HL-60/S4 treated with retinoic acid at 250 ng/mL for 4 days and 3 days (cell line): ENCODE results near the gene CUX1.
"Not testable (repeated sequence)": the region's sequence is repeated elsewhere in the genome, so short reads cannot be mapped to it uniquely, and the experiment has no call there.

Source experiments
- in situ Hi-C: fragments of 300-500 bp; cut with MboI; formaldehyde crosslinking; loops from 2 replicates; pipeline ENCODE4 v1.7.0; 2022; ENCODE audit warnings: low sequenced_read_pairs

Gene CUX1

GRCh38 chr7:102119213-102119651 is 301.8 kb downstream of the CUX1 start:
- in situ Hi-C loops = no loop called here

GRCh38 chr7:102119925-102120324 is 302.5 kb downstream of the CUX1 start:
- in situ Hi-C loops = no loop called here

DNA sequence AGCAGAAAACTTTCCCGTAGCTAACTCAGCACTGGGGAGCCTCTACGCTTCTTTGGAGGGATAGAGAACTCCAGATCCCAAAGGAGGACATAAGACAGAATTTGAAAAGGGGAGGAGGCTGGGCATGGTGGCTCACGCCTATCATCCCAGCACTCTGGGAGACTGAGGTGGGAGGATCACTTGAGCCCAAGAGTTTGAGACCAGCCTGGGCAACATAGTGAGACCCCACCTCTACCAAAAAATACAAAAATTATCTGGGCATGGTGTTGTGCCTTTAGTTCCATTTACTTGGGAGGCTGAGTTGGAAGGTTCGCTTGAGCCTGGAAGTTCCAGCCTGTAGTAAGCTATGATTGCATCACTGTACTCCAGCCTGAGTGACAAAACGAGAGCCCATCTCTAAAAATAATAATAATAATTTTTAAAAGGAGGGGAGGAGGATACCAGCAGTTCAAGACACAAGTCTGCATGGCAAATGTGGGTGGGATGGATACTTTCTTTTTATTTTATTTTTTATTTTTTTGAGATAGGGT is 303.3 kb downstream of the CUX1 start:
- in situ Hi-C loops = no loop called here

DNA sequence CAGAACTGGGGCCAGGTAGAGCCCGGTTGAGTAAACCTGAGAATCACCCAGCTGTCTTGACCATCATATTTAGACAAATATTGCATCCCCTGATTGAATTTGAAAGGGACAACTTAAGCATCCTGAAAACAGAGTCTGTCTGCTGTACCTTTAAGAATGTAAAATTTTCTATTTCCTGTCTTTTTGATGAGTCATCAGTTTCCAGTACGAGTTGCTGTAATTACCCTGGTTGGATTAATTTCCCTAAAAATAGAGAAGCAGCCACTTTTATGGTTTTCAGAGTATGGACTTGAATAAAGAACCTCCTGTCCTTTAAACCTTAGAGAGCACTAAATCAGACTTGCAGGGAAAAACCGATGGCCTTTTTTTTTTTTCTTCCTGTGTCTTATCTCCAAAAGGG is 304.6 kb downstream of the CUX1 start:
- in situ Hi-C loops = no loop called here

GRCh38 chr7:102125127-102125596 is 307.7 kb downstream of the CUX1 start:
- in situ Hi-C loops = no loop called here

DNA sequence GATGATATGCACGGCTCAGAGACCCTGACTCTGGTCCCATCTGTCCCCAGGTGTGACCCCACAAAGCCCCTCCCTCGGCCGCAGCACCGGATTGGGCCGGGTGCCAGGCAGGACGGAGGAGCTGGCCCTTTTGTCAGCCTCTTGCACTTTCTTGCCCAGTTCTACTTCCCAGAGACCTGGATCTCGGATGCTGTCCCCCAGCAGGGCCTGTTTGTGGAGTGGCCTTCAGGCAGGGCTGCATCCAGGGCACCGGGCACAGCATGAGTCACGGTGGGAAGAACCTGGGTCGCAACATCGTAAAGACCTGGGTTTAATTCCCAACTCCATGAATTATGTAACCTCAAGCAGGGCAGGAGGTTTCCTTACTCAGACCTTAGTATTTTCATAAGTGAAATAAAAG is 310.9 kb downstream of the CUX1 start:
- in situ Hi-C loops = no loop called here

DNA sequence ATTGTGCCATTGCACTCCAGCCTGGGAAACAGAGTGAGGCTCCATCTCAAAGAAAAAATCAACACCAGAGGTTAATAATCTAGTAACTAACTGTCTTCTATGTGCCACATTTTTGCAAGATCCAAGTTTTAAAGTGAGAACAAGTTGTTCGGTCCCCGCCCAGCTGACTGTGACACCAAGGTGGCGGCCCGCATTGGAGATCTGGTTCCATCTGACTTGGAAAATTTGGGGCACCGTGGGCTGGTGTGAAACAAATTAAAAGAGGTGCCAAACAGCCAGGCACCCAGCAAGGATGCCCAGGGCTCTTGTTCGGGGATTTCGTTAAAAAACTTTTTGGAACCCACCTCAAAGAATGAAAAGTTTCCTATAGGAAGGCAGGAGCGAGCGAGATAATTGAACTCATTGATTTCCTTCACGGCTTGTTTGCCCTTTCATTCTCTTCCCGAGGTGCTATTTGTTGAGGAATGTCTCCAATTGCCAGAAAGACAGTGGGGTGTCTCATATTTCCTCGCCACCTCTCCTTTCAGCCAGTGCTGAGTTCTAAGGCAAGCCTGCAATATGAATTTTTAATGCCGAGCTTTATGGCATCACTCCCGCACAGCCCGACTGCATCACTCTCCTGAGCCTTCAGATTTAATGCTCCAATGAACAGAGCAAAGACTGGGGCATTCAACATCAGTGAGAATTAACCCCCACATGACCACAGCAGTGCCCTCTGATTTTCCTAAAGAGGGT is 312.4 kb downstream of the CUX1 start:
- in situ Hi-C loops = no loop called here

DNA sequence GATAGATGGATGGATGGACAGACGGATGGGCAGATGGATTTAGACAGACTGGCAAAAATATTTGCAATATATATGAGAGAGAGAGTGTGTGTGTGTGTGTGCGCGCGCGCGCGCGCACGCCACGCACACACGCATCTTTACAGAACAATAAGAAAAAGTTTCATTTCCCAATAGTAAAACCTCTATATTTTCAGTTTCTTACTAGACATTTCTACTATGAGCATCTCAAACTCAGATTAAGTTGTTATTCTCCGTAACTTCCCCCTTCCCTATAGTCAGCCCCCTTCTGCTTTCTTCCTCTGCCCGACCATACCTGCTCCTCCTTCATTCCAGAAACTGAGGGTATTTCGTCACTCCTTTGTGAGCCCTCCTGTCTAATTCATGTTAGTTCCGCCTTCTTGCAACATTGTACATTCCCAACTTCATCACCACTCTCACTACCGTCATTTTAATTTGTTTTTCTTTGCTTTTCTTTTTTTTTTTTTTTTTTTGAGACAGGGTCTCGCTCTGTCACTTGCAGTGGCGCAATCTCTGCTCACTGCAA is 314.9 kb downstream of the CUX1 start:
- in situ Hi-C loops = no loop called here

- in situ Hi-C loops = no loop called here
Observed at GRCh38 chr7:102138676-102139075, 321.2 kb downstream of the CUX1 start.

GRCh38 chr7:102140952-102141370 is 323.5 kb downstream of the CUX1 start:
- in situ Hi-C loops = no loop called here

GRCh38 chr7:102142433-102142832 is 325.0 kb downstream of the CUX1 start:
- in situ Hi-C loops = not testable (repeated sequence)

GRCh38 chr7:102146122-102146521 is 328.7 kb downstream of the CUX1 start:
- in situ Hi-C loops = no loop called here

- in situ Hi-C loops = no loop called here
Observed at GRCh38 chr7:102147008-102147407, 329.6 kb downstream of the CUX1 start.

DNA sequence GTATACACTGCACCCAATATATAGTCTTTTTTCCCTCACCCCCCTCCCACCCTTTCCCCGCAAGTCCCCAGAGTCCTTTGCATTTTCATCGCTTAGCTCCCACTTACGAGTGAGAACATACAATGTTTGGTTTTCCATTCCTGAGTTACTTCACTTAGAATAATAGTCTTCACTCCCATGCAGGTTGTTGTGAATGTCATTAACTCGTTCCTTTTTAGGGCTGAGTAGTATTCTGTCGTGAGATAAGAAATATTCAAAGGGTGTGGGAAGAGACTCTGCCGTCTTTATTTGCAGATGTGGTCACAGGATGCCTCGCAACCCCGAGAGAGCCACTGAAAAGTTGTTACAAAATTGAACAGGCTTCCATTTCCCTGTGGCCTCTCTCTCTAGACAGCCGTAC is 331.4 kb downstream of the CUX1 start:
- in situ Hi-C loops = no loop called here

DNA sequence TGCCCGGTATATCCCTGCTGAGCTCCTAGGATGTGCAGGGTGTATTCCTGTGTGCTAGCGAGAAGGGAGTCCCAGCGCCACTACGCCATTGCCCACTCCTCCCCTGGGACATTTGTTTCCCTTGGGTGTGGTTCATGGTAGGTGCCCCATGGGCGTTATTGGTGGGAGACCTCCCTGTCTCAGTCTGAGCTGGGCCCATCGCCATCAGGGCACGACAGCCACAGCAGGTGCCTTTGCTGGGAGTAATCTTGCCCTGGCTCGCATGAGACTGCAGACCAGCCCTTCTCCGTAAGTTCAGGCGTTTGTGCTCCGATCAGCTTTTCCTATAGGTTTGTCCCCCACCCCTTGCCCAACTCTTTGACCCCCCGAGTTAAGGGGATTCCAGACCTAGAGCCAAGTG is 332.0 kb downstream of the CUX1 start:
- in situ Hi-C loops = no loop called here

GRCh38 chr7:102150266-102150665 is 332.8 kb downstream of the CUX1 start:
- in situ Hi-C loops = no loop called here

GRCh38 chr7:102152672-102153598 is 335.5 kb downstream of the CUX1 start:
- in situ Hi-C loops = no loop called here

DNA sequence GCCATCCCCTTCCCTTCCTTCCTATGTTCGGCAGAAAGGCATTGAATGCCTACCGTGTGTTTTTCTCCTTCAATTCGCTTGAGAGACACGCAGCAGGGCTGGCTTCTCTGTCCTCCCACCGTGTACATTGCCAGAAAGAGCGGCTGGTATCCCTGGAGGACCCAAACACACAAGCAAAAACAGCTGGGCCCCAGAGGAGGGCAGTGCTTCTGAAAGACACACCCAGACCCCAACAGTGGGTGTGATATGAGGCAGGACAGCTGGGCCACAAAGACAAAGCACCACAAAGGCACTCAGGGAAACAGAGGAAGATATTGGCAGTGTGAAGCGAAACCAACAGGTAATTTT is 336.1 kb downstream of the CUX1 start:
- in situ Hi-C loops = no loop called here

GRCh38 chr7:102154425-102154824 is 337.0 kb downstream of the CUX1 start:
- in situ Hi-C loops = no loop called here

GRCh38 chr7:102155821-102156441 is 338.5 kb downstream of the CUX1 start:
- in situ Hi-C loops = no loop called here

DNA sequence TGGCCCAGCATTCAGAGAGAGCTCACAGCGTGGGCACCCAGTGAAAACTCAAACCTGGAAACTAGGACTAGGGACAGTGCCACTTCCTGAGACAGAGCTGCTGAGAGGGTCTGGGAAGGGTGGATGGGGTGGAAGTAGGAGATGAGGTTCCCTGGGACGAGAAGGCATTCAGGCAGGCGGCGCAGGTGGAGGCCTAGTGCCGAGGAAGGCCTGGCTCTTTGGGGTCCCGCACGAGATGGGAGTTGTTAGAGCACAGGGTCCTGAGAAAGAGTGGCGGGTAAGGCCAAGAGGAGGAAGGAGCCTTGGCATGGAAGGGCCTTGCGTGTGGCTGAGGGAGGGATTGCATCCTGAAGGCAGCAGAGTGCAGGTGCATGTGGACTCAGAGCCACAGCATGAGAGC is 339.4 kb downstream of the CUX1 start:
- in situ Hi-C loops = no loop called here
